Hematopoietic multipotent progenitor cell treated with erythropoietin and hydrocortisone succinate and interleukin-3 and kit ligand, for 6 days (in vitro differentiated cells): ENCODE results near the gene SORCS2.

Source experiments
- DNase-seq: peaks from one replicate; pipeline ENCODE4 v3.0.0-alpha.2; 2015

SORCS2 gene

GRCh38 chr4:7763788-7764187 lies 571.5 kb downstream of the SORCS2 start:
- no peak for DNase-seq

- no peak for DNase-seq
Measured at GRCh38 chr4:7764466-7764865, 572.1 kb downstream of the SORCS2 start.

DNA sequence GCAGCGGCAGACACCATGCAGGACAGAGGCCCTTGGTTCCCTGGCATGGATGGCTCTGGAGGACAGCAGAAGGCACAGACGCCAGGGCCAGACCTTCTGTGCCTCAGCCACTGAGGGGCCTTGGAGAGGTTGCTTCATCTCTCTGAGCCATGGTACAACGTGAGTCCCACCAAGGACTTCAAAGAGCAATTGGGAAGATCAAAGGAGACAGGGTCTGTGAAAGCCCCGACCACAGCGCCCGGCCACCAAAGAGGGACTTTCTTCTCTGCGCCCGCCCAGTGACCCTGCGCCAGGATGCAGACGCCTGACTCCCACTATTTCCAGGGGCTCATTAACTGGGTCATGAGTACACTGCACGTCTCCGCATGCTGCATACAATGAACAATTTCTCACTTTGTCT lies 573.3 kb downstream of the SORCS2 start:
- DNase-seq, result no peak

DNA sequence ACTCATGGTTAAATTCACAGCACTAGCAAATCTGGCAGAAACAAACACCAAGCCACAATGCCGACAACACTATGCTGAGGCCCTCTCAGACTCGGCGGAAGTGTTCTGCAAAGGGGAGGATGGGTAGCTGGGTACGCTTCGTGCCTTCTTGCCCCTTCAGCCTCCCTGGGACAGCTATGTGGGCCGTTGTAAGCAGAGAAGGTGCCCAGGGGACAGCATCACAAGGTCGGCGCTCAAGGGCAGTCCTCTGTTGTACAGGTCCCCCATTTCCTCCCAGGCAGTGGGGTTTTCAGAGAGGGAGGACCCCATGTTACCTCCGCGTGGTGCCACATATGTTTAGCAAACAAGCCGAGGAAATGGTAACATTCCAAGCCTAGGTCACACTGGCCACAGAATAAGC lies 573.7 kb downstream of the SORCS2 start:
- no peak for DNase-seq

GRCh38 chr4:7766661-7767345 lies 574.5 kb downstream of the SORCS2 start:
- DNase-seq, result no peak

DNA sequence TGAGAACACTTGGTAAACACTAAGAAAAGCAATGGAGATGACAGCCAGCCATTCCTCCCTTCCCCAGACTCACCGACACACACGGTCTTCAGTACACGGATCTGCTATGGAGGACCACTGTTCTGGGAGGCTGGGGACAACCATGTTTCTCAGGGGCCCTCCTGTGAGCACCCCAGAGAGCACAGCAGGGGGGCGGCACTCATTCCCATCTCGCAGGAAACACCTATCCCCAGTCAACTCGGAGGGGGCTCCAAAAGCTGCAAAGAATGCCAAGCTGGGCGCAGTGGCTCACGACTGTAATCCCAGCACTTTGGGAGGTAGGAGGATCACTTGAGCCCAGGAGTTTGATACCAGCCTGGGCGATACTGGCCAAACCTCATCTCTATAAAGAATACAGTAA lies 575.2 kb downstream of the SORCS2 start:
- DNase-seq, result no peak

GRCh38 chr4:7767966-7768365 lies 575.6 kb downstream of the SORCS2 start:
- no peak for DNase-seq

- no peak for DNase-seq
Measured at GRCh38 chr4:7768736-7769135, 576.4 kb downstream of the SORCS2 start.

GRCh38 chr4:7769396-7770223 lies 577.3 kb downstream of the SORCS2 start:
- DNase-seq, result no peak

- DNase-seq, result peak; percentile 52
Measured at GRCh38 chr4:7770224-7771050, 578.1 kb downstream of the SORCS2 start.

- no peak for DNase-seq
Measured at GRCh38 chr4:7771056-7771455, 578.7 kb downstream of the SORCS2 start.

DNA sequence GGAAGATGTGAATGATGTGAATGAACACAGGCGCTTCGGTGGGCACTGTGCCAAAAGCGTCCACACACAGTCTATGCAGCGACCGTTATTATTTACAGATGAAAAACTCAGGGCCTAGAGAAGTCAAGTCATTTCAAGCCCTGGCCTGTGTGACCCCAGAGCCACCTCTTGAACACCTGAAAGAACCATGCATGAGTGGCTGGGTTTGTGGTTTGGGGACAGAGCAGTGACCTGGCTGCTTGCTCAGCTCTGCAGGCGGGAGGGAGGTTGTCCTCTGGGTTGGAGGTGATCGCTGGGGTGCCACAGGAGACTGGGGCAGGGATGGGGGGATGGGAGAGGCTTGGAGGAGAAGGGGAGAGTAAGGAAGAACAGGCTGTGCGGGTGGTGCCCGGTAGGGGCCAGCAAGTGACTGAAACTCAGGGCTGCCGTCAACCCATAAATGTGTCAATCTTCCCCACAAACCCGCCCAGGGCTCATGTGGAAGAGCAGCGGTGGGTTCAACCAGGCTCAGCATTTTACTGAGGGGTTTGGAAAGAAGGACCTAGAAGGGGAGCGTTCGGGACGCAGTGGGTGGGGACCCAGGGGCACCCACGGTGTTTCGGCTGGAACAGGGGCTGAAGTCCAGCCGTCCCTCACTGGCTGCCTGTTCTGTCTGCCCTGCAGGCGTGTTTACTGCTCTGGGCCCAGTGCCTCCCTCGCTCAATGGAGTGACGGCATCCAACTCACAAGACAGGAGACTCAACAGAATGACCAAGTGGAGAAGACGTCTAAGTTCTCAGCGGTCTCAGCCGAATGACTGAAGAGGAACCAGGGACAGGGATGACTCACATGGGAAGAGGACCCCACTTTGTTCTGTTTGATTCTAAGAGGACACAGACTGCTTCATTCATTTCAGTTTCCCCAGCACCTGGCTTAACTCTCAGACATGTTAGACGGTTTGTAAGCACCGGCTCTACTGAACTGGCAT lies 579.5 kb downstream of the SORCS2 start:
- no peak for DNase-seq

GRCh38 chr4:7772711-7773385 lies 580.5 kb downstream of the SORCS2 start:
- no peak for DNase-seq

DNA sequence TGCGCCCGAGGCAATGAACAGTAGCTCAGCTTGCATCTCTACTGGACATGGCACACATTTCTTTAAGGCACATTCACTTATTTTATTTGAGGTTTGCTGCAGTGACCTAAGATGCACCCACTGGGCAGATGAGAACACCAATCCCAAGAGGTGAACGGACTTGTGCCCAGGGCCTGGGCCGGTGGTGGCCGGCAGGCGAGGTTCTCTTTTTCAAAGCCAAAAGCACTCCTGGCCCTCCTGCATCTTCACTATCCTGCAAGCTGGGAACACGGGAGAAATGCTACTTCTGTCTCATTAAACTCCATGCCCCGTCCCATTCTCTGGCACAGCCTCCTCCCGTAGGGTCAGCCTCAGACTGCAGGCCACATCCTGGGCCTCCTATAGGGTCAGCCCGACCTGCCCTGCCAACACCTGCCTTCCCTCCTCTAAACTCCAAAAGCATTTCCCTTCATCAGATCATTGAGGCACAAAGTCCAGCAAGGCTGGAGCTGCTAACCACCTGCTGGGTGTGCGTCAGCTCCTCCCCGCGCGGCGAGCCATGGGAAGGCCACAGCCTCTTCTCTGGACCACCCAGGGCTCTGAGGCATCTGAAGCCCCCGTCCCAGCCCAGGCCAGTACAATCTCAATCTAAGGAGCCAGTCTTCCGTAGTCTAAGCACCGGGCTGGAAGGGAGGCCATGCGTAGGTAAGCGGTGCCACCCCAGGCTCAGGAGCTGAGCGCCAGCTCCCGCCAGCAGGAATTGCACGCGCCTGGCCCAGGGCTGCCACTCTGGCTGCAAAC lies 581.3 kb downstream of the SORCS2 start:
- DNase-seq, result no peak

DNA sequence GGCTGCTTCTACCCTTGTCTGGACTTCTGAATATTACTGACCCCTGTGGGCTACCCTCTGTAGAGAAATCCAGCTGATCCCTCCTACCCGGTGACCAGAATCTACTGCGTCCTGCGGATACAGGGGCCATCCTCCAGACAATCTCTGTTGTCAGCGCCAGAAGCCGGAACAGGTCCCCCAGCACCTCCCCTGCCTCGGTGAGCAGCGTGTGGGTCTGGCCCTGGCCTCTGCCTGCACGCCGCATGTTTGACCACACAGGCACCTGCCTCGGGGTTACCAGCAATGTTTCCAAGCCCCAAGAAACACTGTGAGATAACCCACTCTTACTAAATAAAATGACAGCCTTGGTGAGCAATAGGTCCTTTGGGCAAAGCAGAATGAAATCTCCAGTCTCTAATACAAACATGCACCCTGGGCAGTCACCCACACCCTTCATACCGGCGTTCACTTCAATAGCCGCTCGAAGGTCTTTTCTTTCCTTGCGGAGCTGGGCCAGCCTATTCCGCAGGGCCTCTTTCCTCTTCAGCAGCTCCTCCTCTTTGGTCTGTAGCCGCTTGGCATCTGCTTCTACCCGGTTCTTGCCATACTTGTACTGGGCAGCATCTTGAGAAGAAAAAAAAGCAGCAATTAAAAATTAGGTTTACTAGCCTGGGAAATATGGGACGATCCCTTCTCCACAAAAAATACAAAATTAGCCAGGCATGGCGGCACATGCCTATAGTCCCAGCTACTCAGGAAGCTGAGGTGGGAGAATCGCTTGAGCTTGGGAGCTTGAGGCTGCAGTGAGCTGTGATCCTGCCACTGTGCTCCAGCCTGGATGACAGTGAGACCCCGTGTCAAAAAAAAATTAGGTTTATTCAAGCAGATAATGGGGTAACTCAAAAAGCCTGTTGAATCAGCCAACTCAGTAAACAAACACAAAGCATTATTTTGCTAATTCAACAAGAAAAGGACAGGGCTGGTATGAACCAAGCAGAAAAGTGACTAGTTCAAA lies 582.3 kb downstream of the SORCS2 start:
- DNase-seq, result no peak

DNA sequence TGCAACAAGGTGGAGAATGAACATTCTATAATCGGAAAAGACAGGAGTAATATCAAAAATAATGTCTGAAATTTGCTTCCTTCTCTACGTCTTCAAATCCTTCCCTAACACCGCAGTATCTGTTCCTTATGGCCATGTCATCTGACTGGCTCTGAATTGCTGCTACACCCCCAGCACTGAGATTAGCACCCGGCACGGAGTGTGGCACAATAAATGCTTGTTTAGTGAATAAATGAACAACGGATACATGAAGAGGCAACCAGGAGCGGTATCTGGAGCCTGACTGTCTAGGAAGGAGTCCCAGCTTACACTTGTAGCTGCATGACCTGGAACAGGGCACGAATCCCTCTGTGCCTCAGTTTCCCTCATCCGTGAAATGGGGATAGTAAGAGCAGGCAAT lies 583.1 kb downstream of the SORCS2 start:
- DNase-seq, result no peak

GRCh38 chr4:7777017-7777710 lies 584.8 kb downstream of the SORCS2 start:
- no peak for DNase-seq

DNA sequence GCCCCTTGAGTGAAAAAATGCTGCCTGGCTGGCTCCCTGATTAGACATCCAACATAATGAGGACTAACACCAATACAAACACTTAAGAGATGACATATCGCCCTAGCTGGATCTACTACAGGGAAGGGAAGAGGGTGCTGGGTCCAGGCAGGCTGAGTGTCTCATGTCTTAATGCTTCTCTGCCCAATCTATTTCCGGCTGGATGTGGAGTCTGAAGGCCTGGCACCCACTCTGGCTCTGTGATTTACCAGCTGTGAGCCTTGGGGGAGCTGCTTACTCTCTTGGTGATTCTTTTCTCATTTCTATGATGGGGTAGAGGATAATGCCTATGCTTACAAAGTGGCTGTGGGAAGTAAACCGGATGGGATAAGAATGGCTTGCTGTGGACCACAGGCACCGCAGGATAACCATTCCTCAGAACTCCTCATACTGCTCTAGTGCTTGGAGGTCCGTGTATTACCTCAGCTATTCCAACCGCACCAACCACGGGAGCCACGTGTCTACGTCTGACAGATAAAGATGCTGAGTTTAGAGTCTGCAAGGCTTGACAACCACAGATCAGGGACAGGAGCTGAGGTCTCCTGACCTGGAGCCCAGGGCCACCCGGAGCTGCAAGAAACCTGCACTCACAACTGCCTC lies 585.7 kb downstream of the SORCS2 start:
- DNase-seq, result no peak
